ENCODE results near the gene E2F2. TPM values are rescaled to one million over a fixed set of nuclear protein-coding genes. Genes with fewer than 3 reads are reported as not detected.

The E2F2 gene
- total and polyA plus RNA-seq, 2 experiments from 2014 or later = 0.85 to 1.2 TPM

- Histone ChIP-seq H3K4me3 (no peak overlapping the region), H4K20me1 (ENCODE audit: insufficient read depth, poor library complexity, severe bottlenecking) (peaks cover 2% of the 10 kb centered on the region), H3K9me3 (ENCODE audit: low read depth) (no peaks in the 10 kb centered on the region), H3K4me1 (ENCODE audit: insufficient read depth) (peaks cover 48% of the 10 kb centered on the region), H3K9me2 (replicated peaks; ENCODE audit: insufficient read depth) (no peaks in the 10 kb centered on the region), H3K27me3 (no peaks in the 10 kb centered on the region), H2AFZ (no peak overlapping the region), H3K27ac (peak overlapping the region; percentile 81), H3K4me2 (peak overlapping the region; percentile 34), H3K36me3 (replicated peaks; ENCODE audit: insufficient read depth, low read depth) (no peaks in the 10 kb centered on the region), H3K79me2 (peaks cover 3% of the 10 kb centered on the region)
- TF ChIP-seq EZH2 (IDR thresholded peaks at IDR 0.05; ENCODE audit: borderline replicate concordance) (no peak), CTCF (IDR thresholded peaks at IDR 0.05; ENCODE audit: poor library complexity) (no peak), EZH2phosphoT487 (IDR thresholded peaks at IDR 0.05; ENCODE audit: low read depth, severe bottlenecking, unreplicated experiment) (no peak)
- WGBS (ENCODE audit: low lambda C conversion rate, missing lambda C conversion rate) = 58% methylated on average over 3 of the region's 3 CpGs
- no peak for DNase-seq (ENCODE audit: low spot score)
Measured at GRCh38 chr1:23563755-23564374, 32.8 kb upstream of the E2F2 start.

- H3K4me1 ChIP-seq (ENCODE audit: insufficient read depth) = peaks cover 43% of the 10 kb centered on the region
- DNase-seq (ENCODE audit: low spot score) = no peak
- H3K4me2 ChIP-seq = peak overlapping the region; percentile 50
Measured at GRCh38 chr1:23563003-23563402, 32.0 kb upstream of the E2F2 start.

GRCh38 chr1:23562137-23562876 is 31.3 kb upstream of the E2F2 start:
- Histone ChIP-seq H3K79me2 (peaks cover 19% of the 10 kb centered on the region), H3K4me2 (peak overlapping the region; percentile 83), H3K9me2 (replicated peaks; ENCODE audit: insufficient read depth) (no peaks in the 10 kb centered on the region), H2AFZ (no peak overlapping the region), H3K9me3 (ENCODE audit: low read depth) (no peaks in the 10 kb centered on the region), H3K4me1 (ENCODE audit: insufficient read depth) (peaks cover 44% of the 10 kb centered on the region), H3K4me3 (no peak overlapping the region), H4K20me1 (ENCODE audit: insufficient read depth, poor library complexity, severe bottlenecking) (peaks cover 6% of the 10 kb centered on the region), H3K27ac (peak overlapping the region; percentile 97), H3K27me3 (no peaks in the 10 kb centered on the region), H3K36me3 (replicated peaks; ENCODE audit: insufficient read depth, low read depth) (no peaks in the 10 kb centered on the region)
- under 1% methylated on average over 19 of the region's 19 CpGs for WGBS (ENCODE audit: low lambda C conversion rate, missing lambda C conversion rate)
- DNase-seq (ENCODE audit: low spot score) = peak; percentile 99
- no peak for TF ChIP-seq EZH2phosphoT487 (IDR thresholded peaks at IDR 0.05; ENCODE audit: low read depth, severe bottlenecking, unreplicated experiment)
- TF ChIP-seq CTCF (IDR thresholded peaks at IDR 0.05; ENCODE audit: poor library complexity) = no peak
- TF ChIP-seq EZH2 (IDR thresholded peaks at IDR 0.05; ENCODE audit: borderline replicate concordance) = no peak

More at GRCh38 chr1:23563003-23563402, 32.0 kb upstream of the E2F2 start:
- H3K9me2 ChIP-seq (replicated peaks; ENCODE audit: insufficient read depth) = no peaks in the 10 kb centered on the region
- no peak overlapping the region for H3K4me3 ChIP-seq
- H3K27me3 ChIP-seq = no peaks in the 10 kb centered on the region
- H2AFZ ChIP-seq = no peak overlapping the region
- no peaks in the 10 kb centered on the region for H3K36me3 ChIP-seq (replicated peaks; ENCODE audit: insufficient read depth, low read depth)
- no peaks in the 10 kb centered on the region for H3K9me3 ChIP-seq (ENCODE audit: low read depth)
- H3K79me2 ChIP-seq = peaks cover 12% of the 10 kb centered on the region
- H3K27ac ChIP-seq = peak overlapping the region; percentile 81
- WGBS (ENCODE audit: low lambda C conversion rate, missing lambda C conversion rate) = 68% methylated on average over 9 of the region's 9 CpGs
- no peak for TF ChIP-seq CTCF (IDR thresholded peaks at IDR 0.05; ENCODE audit: poor library complexity)
- peaks cover 6% of the 10 kb centered on the region for H4K20me1 ChIP-seq (ENCODE audit: insufficient read depth, poor library complexity, severe bottlenecking)
